K562 (cell line): ENCODE data around the gene GLG1. TPM values are rescaled to one million over a fixed set of nuclear protein-coding genes. Genes with fewer than 3 reads are reported as not detected.

Experiments used
- ATAC-seq: fragments of 200-7000 bp; cut with Tn5 transposase; 3 replicates; pipeline ENCODE4 v1.9.1; 2020; ENCODE audit warnings: moderate library complexity
- BruUV-seq: library from RNA; stranded (reverse); fragments of 400-500 nt; replicated peaks from 2 replicates; lab custom pipeline; 2021; lab: Mats Ljungman, UMichigan
- CTCF ChIA-PET: fragments of 300-600 bp; formaldehyde crosslinking; extraction: SDS; loops from one replicate; lab custom pipeline; 2021; ENCODE audit warnings: low intra/inter-chr PET ratio; lab: Yijun Ruan, JAX
- POLR2A ChIA-PET: fragments of 300-600, 350-650 bp; sonication (Branson Sonifier 250); formaldehyde crosslinking; extraction: SDS; loops from one replicate; lab custom pipeline; 2021; ENCODE audit warnings: antibody characterized with exemption, inconsistent platforms; lab: Yijun Ruan, JAX
- DNase-seq, 4 experiments: peaks; one replicate each; pipeline versions ENCODE4 v3.0.0 to v3.0.0-alpha.2; 2011 to 2018; ENCODE audit warnings: low spot score in 3 of 4, mixed read lengths in 3 of 4; ENCODE audit errors: extremely low read depth in 1 of 4
- FAIRE-seq: peaks from 2 replicates; lab custom pipeline; 2011; peaks lifted over from hg19 to GRCh38; lab: Jason Lieb, UNC
- H2AFZ ChIP-seq: 2 replicates; pipeline ENCODE4 v1.6.0; 2011; ENCODE audit warnings: low read depth, low read length, control low read depth, inconsistent platforms
- H3K27ac ChIP-seq: fragments of 200-600 bp; 3 replicates; pipeline ENCODE4 v1.8.0; 2011; ENCODE audit warnings: low read depth, mild to moderate bottlenecking, control low read depth, inconsistent platforms, low read length, moderate library complexity, mixed read lengths; ENCODE audit errors: extremely low read depth
- H3K27me3 ChIP-seq, 2 experiments: fragments of 300-600 bp in 1 of 2; 2 replicates in 1 of 2; 3 replicates in 1 of 2; pipeline versions ENCODE4 v1.6.0 to v1.8.0; 2011; ENCODE audit warnings: inconsistent platforms in 2 of 2, low read length in 2 of 2, mild to moderate bottlenecking in 1 of 2, mixed read lengths in 1 of 2, moderate library complexity in 1 of 2; ENCODE audit not compliant: control insufficient read depth in 2 of 2, insufficient read depth in 2 of 2
- H3K36me3 ChIP-seq: fragments of 300-600 bp; 3 replicates; pipeline ENCODE4 v1.8.0; 2011; ENCODE audit warnings: mild to moderate bottlenecking, low read length, inconsistent platforms; ENCODE audit not compliant: control insufficient read depth, insufficient read depth
- H3K4me1 ChIP-seq, 2 experiments: fragments of 200-600 bp in 1 of 2; replicated peaks in 1 of 2; 2 replicates in 1 of 2; 3 replicates in 1 of 2; pipeline versions ENCODE4 v1.5.1 to v1.8.0; 2011; ENCODE audit warnings: inconsistent platforms in 2 of 2, low read length in 2 of 2, mild to moderate bottlenecking in 1 of 2, mixed read lengths in 1 of 2, moderate library complexity in 1 of 2; ENCODE audit not compliant: control insufficient read depth in 2 of 2, insufficient read depth in 2 of 2
- H3K4me2 ChIP-seq: 2 replicates; pipeline ENCODE4 v1.6.1; 2011; ENCODE audit warnings: low read length, control low read depth, inconsistent platforms, mixed read lengths; ENCODE audit not compliant: insufficient read depth
- H3K4me3 ChIP-seq: fragments of 200-600 bp; sonication (generic), shearing (Covaris generic); 2 replicates; pipeline ENCODE4 v1.5.1; 2016; ENCODE audit warnings: control low read depth, inconsistent platforms
- H3K79me2 ChIP-seq: fragments of 200-600 bp; 3 replicates; pipeline ENCODE4 v1.8.0; 2011; ENCODE audit warnings: low read length, inconsistent platforms; ENCODE audit not compliant: control insufficient read depth, insufficient read depth
- H3K9ac ChIP-seq, 2 experiments: 2 replicates each; pipeline versions ENCODE4 v1.6.0 to v1.6.1; 2011; ENCODE audit warnings: low read depth in 2 of 2, low read length in 2 of 2, control low read depth in 1 of 2, inconsistent platforms in 1 of 2, mild to moderate bottlenecking in 1 of 2, mixed read lengths in 1 of 2; ENCODE audit not compliant: insufficient read depth in 1 of 2
- H3K9me1 ChIP-seq: one replicate; pipeline ENCODE4 v1.6.0; 2011; ENCODE audit warnings: inconsistent platforms, mild to moderate bottlenecking, low read length, moderate library complexity; ENCODE audit not compliant: control insufficient read depth, insufficient read depth
- H3K9me3 ChIP-seq: replicated peaks from 2 replicates; pipeline ENCODE4 v1.5.1; 2011; ENCODE audit warnings: low read depth, low read length, inconsistent platforms; ENCODE audit not compliant: control insufficient read depth, insufficient read depth
- H4K20me1 ChIP-seq: replicated peaks from 2 replicates; pipeline ENCODE4 v1.6.1; 2011; ENCODE audit warnings: low read length, inconsistent platforms, mixed read lengths; ENCODE audit not compliant: control insufficient read depth, insufficient read depth
- C11orf30 ChIP-seq: fragments of 450-650 bp; IDR thresholded peaks from 2 replicates; pipeline ENCODE4 v1.6.1; 2016; ENCODE audit warnings: low read depth, mild to moderate bottlenecking
- HDAC2 ChIP-seq: fragments of 450-650 bp; IDR thresholded peaks from 2 replicates; pipeline ENCODE4 v1.6.1; 2016; ENCODE audit warnings: mild to moderate bottlenecking
- HINFP ChIP-seq: fragments of 450-650 bp; conservative IDR thresholded peaks from 2 replicates; pipeline ENCODE4 v1.6.1; 2016; ENCODE audit warnings: missing genetic modification characterization, low read depth, mild to moderate bottlenecking, control low read depth, missing compliant biosample characterization
- MAZ ChIP-seq, 2 experiments: fragments of 450-650 bp in 1 of 2; sonication (generic) in 1 of 2; formaldehyde crosslinking; IDR thresholded peaks in 1 of 2; conservative IDR thresholded peaks in 1 of 2; 2 replicates each; pipeline versions ENCODE4 v1.4.0 to v1.5.0; 2020; ENCODE audit warnings: mild to moderate bottlenecking in 1 of 2, missing genetic modification reagents in 1 of 2
- NFIX ChIP-seq: fragments of 250-450 bp; sonication (Bioruptor Pico); IDR thresholded peaks from 2 replicates; pipeline ENCODE4 v1.4.0; 2020; ENCODE audit warnings: low read depth, mild to moderate bottlenecking, moderate library complexity
- RBM22 ChIP-seq: fragments of 200-400 bp; formaldehyde crosslinking; IDR thresholded peaks from 2 replicates; pipeline ENCODE4 v1.6.1; 2018; ENCODE audit warnings: low read length, low read depth; ENCODE audit not compliant: poor library complexity, severe bottlenecking
- RREB1 ChIP-seq: fragments of 250-450 bp; sonication (Bioruptor Pico); IDR thresholded peaks from 2 replicates; pipeline ENCODE4 v1.4.0; 2020
- SIN3B ChIP-seq: fragments of 450-650 bp; IDR thresholded peaks from 2 replicates; pipeline ENCODE4 v1.6.1; 2017; ENCODE audit warnings: low read depth, mild to moderate bottlenecking, moderate library complexity
- TAF9B ChIP-seq: fragments of 450-650 bp; IDR thresholded peaks from 2 replicates; pipeline ENCODE4 v1.6.1; 2018; ENCODE audit warnings: mild to moderate bottlenecking; ENCODE audit not compliant: partially characterized antibody
- ZBED1 ChIP-seq: IDR thresholded peaks from 2 replicates; pipeline ENCODE4 v1.6.1; 2014
- ZBTB1 ChIP-seq: sonication (generic); formaldehyde crosslinking; IDR thresholded peaks from 2 replicates; pipeline ENCODE4 v1.8.1; 2023; ENCODE audit warnings: missing genetic modification reagents, low read depth, mild to moderate bottlenecking, borderline replicate concordance
- ZBTB34 ChIP-seq: fragments of 250-450 bp; sonication (Bioruptor Pico); IDR thresholded peaks from 2 replicates; pipeline ENCODE4 v1.8.0; 2021; ENCODE audit warnings: mild to moderate bottlenecking, moderate library complexity
- ZNF444 ChIP-seq: fragments of 250-450 bp; sonication (Bioruptor Pico); IDR thresholded peaks from 2 replicates; pipeline ENCODE4 v1.4.0; 2020; ENCODE audit warnings: mild to moderate bottlenecking, moderate library complexity
- ZNF57 ChIP-seq: fragments of 450-650 bp; formaldehyde crosslinking; IDR thresholded peaks from 2 replicates; pipeline ENCODE4 v1.4.0; 2020; ENCODE audit warnings: mild to moderate bottlenecking, moderate library complexity
- ZSCAN29 ChIP-seq: fragments of 450-650 bp; IDR thresholded peaks from 2 replicates; pipeline ENCODE4 v1.6.1; 2017
- WGBS: fragments of 100-300 bp; shearing (Covaris generic); methylation state at CpG from one replicate; pipeline ENCODE4 v1.1.6; 2016; ENCODE audit warnings: low coverage, mixed read lengths; ENCODE audit not compliant: insufficient coverage; ENCODE audit errors: missing lambda C conversion rate; 5-methylcytosine and 5-hydroxymethylcytosine counted together
- in situ Hi-C: fragments of 300-500 bp; cut with MboI; formaldehyde crosslinking; loops from 4 replicates; pipeline ENCODE4 v1.15.0; 2018; ENCODE audit warnings: inconsistent platforms, mixed read lengths
- intact Hi-C: fragments of 100-400 bp; cut with micrococcal nuclease; formaldehyde crosslinking; loops from 2 replicates; pipeline ENCODE4 v1.14.2; 2022
- polyA plus RNA-seq, 8 experiments: library from polyadenylated mRNA; depleted of rRNA in 4 of 8; stranded (reverse) in 5 of 8; unstranded in 3 of 8; fragments of >200 nt; fragmentation: Nextera tagmentation in 2 of 8; fragmentation: Illumina TruSeq in 1 of 8; extraction: Ambion mirVana in 2 of 8; extraction: Trizol in 1 of 8; gene quantifications; 2 replicates each; pipeline versions ENCODE4 v1.2.1 to v1.2.3, GENCODE V29; 2011 to 2014; ENCODE audit warnings: inconsistent platforms in 1 of 8, missing spikeins in 1 of 8
- total RNA-seq, 7 experiments: library from RNA; depleted of rRNA in 6 of 7; stranded (reverse); fragments of >200 nt in 6 of 7; fragmentation: Illumina TruSeq in 2 of 7; extraction: Trizol in 2 of 7; gene quantifications; 2 replicates each; pipeline versions ENCODE4 v1.2.1 to v1.2.3, GENCODE V29; 2011 to 2021; ENCODE audit warnings: low replicate concordance in 1 of 7

GLG1 gene
- total and polyA plus RNA-seq, 9 of the 15 experiments (the other 6 are each of a cell fraction or from before 2014, with no cell fraction given), result 6.2 to 36.0 (median 23.6) TPM

GRCh38 chr16:74617206-74617788 is 10.4 kb upstream of the GLG1 start:
- FAIRE-seq (no peak), DNase-seq (no peak), ATAC-seq (no peak; the same call in 2 of the 3 replicates)
- Histone ChIP-seq H3K4me1 (no peaks in the 10 kb centered on the region; a peak in 1 of 5 replicates), H3K4me2 (no peak overlapping the region), H3K79me2 (no peaks in the 10 kb centered on the region), H3K9ac (no peak overlapping the region), H3K27me3 (no peaks in the 10 kb centered on the region), H3K9me3 (no peaks in the 10 kb centered on the region), H3K36me3 (peaks cover 24% of the 10 kb centered on the region; the same call in 2 of the 3 replicates), H3K27ac (no peak overlapping the region), H2AFZ (no peak overlapping the region), H3K4me3 (no peak overlapping the region), H4K20me1 (no peaks in the 10 kb centered on the region), H3K9me1 (no peaks in the 10 kb centered on the region)
- intact Hi-C loops, result no loop called here
- POLR2A ChIA-PET, result interaction anchor here (0.6 to 1.5 kb wide), 6 partner anchors 9 to 502 kb away, joined by 3 to 9 read pairs (median 4); partner anchors contain the start of gene GLG1
- in situ Hi-C loops, result no loop called here
- BruUV-seq, result no TSS peak
- WGBS, result 60% methylated on average over 1 of the region's 1 CpG
- CTCF ChIA-PET, result no interaction called here
- TF ChIP-seq ZNF444 (CRISPR knock-in tag) (no peak), ZBTB1 (no peak), HDAC2 (no peak), MAZ (CRISPR knock-in tag; conservative IDR thresholded peaks at IDR 0.05 in 1 of 2, IDR thresholded peaks at IDR 0.05 in 1 of 2) (no peak), ZSCAN29 (no peak), RREB1 (CRISPR knock-in tag) (no peak), C11orf30 (no peak), HINFP (tag) (no peak), RBM22 (no peak), ZBTB34 (CRISPR knock-in tag) (no peak), NFIX (CRISPR knock-in tag) (no peak), SIN3B (no peak), ZBED1 (no peak), ZNF57 (no peak), TAF9B (no peak)
